ENCODE results near the gene ATR.
"Not testable (repeated sequence)": the region's sequence is repeated elsewhere in the genome, so short reads cannot be mapped to it uniquely, and the experiment has no call there.

The ATR gene

GRCh38 chr3:142615171-142615570 lies 36.6 kb upstream of the ATR start:
- no peak for TF ChIP-seq CTCF (IDR thresholded peaks at IDR 0.05; ENCODE audit: extremely low read depth, missing control alignments)
- DNase-seq (ENCODE audit: low spot score), result no peak

- DNase-seq (ENCODE audit: low spot score), result no peak
- no peak for TF ChIP-seq CTCF (IDR thresholded peaks at IDR 0.05; ENCODE audit: extremely low read depth, missing control alignments)
Measured at GRCh38 chr3:142614059-142614626, 35.6 kb upstream of the ATR start.

GRCh38 chr3:142613491-142613890 lies 35.0 kb upstream of the ATR start:
- DNase-seq (ENCODE audit: low spot score), result no peak
- no peak for TF ChIP-seq CTCF (IDR thresholded peaks at IDR 0.05; ENCODE audit: extremely low read depth, missing control alignments)

- no peak for DNase-seq (ENCODE audit: low spot score)
- TF ChIP-seq CTCF (IDR thresholded peaks at IDR 0.05; ENCODE audit: extremely low read depth, missing control alignments), result no peak
Measured at GRCh38 chr3:142611206-142611605, 32.7 kb upstream of the ATR start.

- no peak for TF ChIP-seq CTCF (IDR thresholded peaks at IDR 0.05; ENCODE audit: extremely low read depth, missing control alignments)
- no peak for DNase-seq (ENCODE audit: low spot score)
Measured at GRCh38 chr3:142609136-142609535, 30.6 kb upstream of the ATR start.

GRCh38 chr3:142608631-142609030 lies 30.1 kb upstream of the ATR start:
- TF ChIP-seq CTCF (IDR thresholded peaks at IDR 0.05; ENCODE audit: extremely low read depth, missing control alignments), result no peak
- no peak for DNase-seq (ENCODE audit: low spot score)

- no peak for TF ChIP-seq CTCF (IDR thresholded peaks at IDR 0.05; ENCODE audit: extremely low read depth, missing control alignments)
- no peak for DNase-seq (ENCODE audit: low spot score)
Measured at GRCh38 chr3:142604940-142605339, 26.4 kb upstream of the ATR start.

GRCh38 chr3:142603386-142603705 lies 24.8 kb upstream of the ATR start:
- DNase-seq (ENCODE audit: low spot score), result not testable (repeated sequence)
